NOMO-1 treated with dmso at 0.1 percent for 144 hours (cell line): Measurements from ENCODE around the gene IGF2BP3.

ENCODE experiments used
- DNase-seq: peaks from one replicate; lab custom pipeline; 2025; ENCODE audit not compliant: unreplicated experiment; lab: John Stamatoyannopoulos, UW

The IGF2BP3 gene

GRCh38 chr7:23272275-23272674, 198.0 kb downstream of the IGF2BP3 start:
- DNase-seq, result no peak

GRCh38 chr7:23268746-23269145, 201.5 kb downstream of the IGF2BP3 start:
- DNase-seq, result no peak

GRCh38 chr7:23268167-23268566, 202.1 kb downstream of the IGF2BP3 start:
- DNase-seq, result no peak

GRCh38 chr7:23267357-23267756, 202.9 kb downstream of the IGF2BP3 start:
- no peak for DNase-seq

GRCh38 chr7:23266918-23267317, 203.4 kb downstream of the IGF2BP3 start:
- no peak for DNase-seq

GRCh38 chr7:23264916-23265458, 205.3 kb downstream of the IGF2BP3 start:
- DNase-seq, result no peak

DNA sequence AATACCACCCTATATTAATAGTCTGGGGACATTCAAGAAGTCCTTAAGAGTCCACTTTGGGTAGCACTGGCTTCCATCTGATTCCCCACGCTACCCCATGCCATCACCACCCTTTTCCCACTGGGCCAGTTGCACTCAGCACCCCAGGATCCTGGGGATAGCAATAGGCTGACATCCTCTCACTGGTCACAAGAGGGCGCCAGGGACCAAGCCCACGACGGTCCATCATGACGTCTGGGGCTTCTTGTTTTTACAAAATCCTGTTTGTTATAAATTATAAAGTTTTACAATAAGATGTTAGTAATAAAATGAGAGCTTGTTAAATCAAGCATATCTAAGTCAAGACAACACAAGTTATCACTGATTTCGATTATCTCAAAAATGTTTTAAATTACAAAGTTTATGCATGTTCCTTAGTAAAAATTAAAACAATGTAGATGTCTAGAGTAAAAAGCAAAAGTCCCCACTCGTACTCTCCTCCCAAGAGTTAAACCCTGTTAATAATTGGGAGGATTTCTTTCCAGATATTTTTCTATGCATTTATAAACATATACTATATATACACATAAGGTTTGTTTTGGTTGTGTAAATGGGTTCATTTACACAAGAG, 208.3 kb downstream of the IGF2BP3 start:
- DNase-seq, result peak; percentile 16

GRCh38 chr7:23260371-23260770, 209.9 kb downstream of the IGF2BP3 start:
- no peak for DNase-seq
